Activated CD8-positive, alpha-beta memory T cell treated with anti-CD3 and anti-CD28 coated beads for 36 hours (primary cell): ENCODE results near the gene SLCO2A1. TPM values are rescaled to one million over a fixed set of nuclear protein-coding genes. Genes with fewer than 3 reads are reported as not detected.

Source experiments
- CTCF ChIA-PET: fragments of 350-600 bp; sonication (Branson Sonifier 250); formaldehyde crosslinking; loops from one replicate; lab custom pipeline; 2021; ENCODE audit warnings: antibody characterized with exemption; lab: Charles Lee
- POLR2A ChIA-PET: fragments of 350-600 bp; sonication (Branson Sonifier 250); formaldehyde crosslinking; loops from one replicate; lab custom pipeline; 2021; ENCODE audit warnings: antibody characterized with exemption; lab: Charles Lee
- total RNA-seq, 2 experiments: library from RNA; stranded (reverse); gene quantifications; one replicate each; pipeline ENCODE4 v1.2.3, GENCODE V29; 2021

Gene SLCO2A1
- total RNA-seq, 2 experiments from 2014 or later, result not detected

DNA sequence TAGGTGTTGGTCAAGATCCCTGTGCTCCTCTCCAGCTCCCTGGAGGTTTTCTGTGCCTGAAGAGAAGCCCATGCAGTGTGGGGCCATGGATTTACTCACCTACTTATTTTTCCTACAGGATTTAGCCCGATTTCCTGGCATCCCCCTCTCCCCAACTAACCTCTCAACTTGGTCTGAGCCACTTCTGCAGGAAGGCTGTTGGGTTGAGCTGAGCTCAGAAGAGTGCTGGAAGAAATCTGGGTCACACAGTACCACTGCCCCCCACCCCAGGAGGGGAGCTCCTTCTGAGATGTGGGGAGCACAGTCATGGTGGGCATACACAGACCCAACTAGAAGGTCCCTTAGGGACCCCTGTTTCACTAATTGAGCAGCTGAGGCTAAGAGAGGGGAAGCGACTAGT is 34.4 kb upstream of the SLCO2A1 start:
- ChIA-PET CTCF (no interaction called here), POLR2A (no interaction called here)

GRCh38 chr3:134061401-134061800 is 31.7 kb upstream of the SLCO2A1 start:
- CTCF ChIA-PET, result no interaction called here
- POLR2A ChIA-PET, result no interaction called here

DNA sequence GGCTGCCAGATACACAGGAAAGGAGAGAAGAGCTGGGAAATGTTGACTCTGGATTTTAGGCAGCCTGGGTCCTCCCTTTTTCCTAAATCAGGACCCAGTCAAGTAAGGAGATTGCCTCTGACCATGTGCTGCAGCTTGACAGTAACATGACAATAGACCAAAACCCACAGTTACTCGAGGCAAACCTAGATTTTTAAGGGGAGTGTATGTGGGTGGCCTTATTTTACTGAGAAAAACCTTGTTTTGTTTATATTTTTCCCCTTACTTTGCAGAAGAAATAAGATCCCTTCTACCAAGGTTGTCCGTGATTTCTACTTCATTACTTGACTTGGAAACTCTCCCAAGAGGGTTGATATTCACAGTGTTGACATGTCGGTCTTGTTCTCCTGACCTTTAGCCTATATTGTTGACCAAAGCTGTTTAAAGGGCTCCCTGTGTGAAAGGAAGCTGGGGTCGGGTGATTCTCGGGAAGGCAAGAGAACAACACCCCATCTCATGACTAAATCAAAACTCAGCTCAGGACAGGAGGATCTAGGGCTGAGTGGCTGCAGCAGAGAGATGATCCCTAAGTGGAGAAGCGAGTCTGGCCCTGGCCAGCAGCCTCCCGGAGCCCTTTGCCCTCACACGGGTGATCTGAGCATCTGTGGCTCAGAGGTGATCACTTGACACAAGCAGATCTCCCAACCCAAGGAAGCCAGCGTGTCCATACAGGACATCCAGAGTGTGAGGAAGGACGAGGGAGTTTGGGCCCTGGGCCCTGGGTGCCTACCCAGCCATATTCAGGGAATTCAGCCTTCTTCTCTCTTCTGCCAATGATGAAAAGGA is 31.0 kb upstream of the SLCO2A1 start:
- POLR2A ChIA-PET, result no interaction called here
- CTCF ChIA-PET, result no interaction called here

- ChIA-PET CTCF (no interaction called here), POLR2A (no interaction called here)
Measured at GRCh38 chr3:134059671-134060560, 30.2 kb upstream of the SLCO2A1 start.

GRCh38 chr3:134059035-134059601 is 29.4 kb upstream of the SLCO2A1 start:
- CTCF ChIA-PET, result no interaction called here

GRCh38 chr3:134057654-134058110 is 28.0 kb upstream of the SLCO2A1 start:
- CTCF ChIA-PET, result no interaction called here
- POLR2A ChIA-PET, result no interaction called here

More at GRCh38 chr3:134059035-134059601, 29.4 kb upstream of the SLCO2A1 start:
- POLR2A ChIA-PET, result no interaction called here

DNA sequence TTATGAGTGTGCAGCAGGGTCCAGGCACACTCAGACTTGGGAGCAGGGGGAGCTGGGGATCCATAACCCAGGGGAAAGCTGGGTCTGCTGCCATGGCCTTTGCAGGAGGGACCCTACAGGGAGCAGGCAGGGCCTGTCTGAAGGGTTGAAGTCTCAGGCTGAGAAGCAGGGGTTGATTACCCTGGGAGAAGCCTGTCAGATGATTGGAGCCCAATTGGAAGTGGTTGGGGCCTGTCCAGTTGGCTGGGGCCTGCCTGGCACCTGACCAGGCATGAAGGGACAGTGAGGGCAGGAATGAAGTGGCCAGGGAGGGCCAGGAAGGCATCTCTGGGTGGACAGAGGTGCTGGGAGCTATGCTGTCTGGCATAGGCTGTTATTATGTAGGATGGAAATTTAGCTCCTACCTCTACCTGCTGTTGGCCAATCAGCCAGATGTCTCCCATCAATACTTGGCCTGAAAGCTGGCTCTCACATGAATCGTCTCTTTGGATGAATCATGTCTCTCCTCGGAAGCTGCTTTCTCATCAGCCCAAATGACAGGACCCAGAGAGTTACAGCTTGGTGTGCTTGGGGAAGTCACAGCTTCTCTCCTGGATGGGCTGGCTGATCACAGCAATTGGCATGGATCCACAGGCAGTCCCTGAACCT is 27.4 kb upstream of the SLCO2A1 start:
- CTCF ChIA-PET, result no interaction called here
- POLR2A ChIA-PET, result no interaction called here

DNA sequence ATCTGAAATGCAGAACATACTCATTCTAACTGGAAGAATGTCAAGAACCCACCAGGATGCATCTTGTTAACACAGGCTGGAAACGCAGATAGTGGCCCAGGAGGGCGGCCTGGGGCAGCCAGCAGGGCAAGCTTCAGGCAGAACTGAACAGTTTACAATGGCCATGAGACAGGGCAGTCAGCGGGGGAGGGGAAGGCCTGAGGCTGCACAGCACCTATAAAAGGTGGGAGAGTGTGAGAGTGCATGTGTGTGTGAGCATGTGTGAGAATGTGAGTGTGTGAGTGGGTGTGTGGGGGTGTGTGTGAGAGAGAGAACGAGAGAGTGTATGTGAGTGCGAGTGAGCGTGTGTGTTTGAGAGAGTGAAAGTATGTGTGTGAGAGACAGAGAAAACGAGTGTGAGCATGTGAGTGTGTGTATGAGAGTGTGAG is 26.8 kb upstream of the SLCO2A1 start:
- CTCF ChIA-PET, result no interaction called here
- POLR2A ChIA-PET, result no interaction called here

- POLR2A ChIA-PET, result no interaction called here
- CTCF ChIA-PET, result no interaction called here
Measured at GRCh38 chr3:134055661-134056060, 25.9 kb upstream of the SLCO2A1 start.

DNA sequence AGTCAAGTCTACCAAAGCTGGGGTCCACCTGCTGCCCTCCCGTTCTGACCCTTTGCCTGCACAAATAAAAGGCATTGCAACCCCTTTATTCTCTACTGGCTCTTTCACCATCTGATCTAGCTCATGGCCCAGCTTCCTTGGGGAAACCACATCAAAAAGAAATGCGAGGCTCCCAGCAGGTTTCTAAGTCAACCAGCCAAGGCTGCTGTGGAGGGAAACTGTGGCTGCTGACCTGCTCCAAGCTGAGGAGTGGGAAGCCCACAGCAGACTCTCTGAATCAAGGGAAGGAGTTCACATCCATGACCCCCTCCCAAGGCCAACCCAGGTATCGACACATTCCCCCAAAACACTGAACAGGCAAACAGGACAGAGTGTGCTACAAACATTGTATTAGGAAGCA is 25.2 kb upstream of the SLCO2A1 start:
- POLR2A ChIA-PET, result no interaction called here
- CTCF ChIA-PET, result no interaction called here

DNA sequence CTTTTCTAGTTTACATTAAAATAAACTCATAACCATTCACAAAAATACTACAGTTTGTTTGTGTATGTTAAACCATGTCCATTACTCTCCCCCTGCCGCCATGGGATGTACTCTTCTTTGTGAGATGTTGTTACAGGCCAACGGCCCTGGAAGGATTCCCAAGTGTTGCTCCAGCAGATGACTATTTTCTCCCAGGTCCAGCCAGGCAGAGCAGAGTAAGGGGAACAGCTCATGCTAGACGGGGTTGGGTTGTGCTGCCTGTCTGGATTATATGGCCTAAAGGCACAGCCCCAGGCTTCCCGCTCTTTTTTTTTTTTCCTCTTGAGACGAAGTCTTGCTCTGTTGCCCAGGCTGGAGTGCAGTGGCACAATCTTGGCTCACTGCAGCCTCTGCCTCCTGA is 24.5 kb upstream of the SLCO2A1 start:
- ChIA-PET POLR2A (no interaction called here), CTCF (no interaction called here)

GRCh38 chr3:134052370-134052769 is 22.6 kb upstream of the SLCO2A1 start:
- ChIA-PET CTCF (no interaction called here), POLR2A (no interaction called here)

- POLR2A ChIA-PET, result no interaction called here
- CTCF ChIA-PET, result no interaction called here
Measured at GRCh38 chr3:134049676-134050075, 20.0 kb upstream of the SLCO2A1 start.

GRCh38 chr3:134048278-134048996 is 18.7 kb upstream of the SLCO2A1 start:
- ChIA-PET POLR2A (no interaction called here), CTCF (no interaction called here)

GRCh38 chr3:134044459-134044858 is 14.7 kb upstream of the SLCO2A1 start:
- POLR2A ChIA-PET, result no interaction called here
- CTCF ChIA-PET, result no interaction called here

DNA sequence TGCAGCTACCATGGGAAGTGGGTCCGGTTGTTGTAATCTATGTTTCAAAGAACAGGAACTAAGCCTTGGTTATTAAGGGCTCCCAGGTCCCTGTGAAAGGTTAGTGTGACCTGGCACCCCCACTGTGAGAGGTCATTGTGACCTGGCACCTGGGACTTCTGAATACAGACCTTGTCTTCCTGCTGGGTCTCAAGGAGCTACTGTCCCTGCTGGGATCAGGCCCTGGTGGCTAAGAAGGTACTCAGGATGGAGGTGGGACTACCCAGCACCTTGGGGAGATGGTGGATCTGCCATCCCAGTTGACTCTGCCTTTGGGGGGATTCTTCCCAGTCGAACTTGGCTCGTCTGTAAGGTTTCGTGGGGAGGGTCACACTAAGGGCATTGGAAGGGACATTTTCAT is 10.3 kb upstream of the SLCO2A1 start:
- ChIA-PET POLR2A (no interaction called here), CTCF (no interaction called here)

GRCh38 chr3:134039161-134039862 is 9.6 kb upstream of the SLCO2A1 start:
- CTCF ChIA-PET, result no interaction called here
- POLR2A ChIA-PET, result no interaction called here

DNA sequence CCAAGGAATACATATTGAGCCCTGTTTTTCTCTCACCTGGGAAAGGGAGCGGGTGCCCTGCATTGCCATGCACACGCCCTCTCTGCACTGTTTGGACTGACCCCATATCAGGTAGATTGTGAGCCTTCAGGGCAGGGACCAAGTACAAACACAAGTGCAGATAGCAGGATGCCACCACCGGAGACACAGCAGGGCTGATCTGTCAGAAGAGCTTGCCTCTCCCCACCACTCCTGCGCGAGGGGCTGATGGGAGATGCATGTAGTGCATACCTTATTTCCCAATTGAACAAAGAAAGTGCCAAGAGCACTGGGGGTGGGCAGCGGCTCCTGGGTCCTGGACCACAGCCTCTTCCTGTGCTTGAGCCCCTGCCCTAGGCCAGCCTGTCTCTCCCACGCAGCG is 9.0 kb upstream of the SLCO2A1 start:
- ChIA-PET CTCF (no interaction called here), POLR2A (no interaction called here)

DNA sequence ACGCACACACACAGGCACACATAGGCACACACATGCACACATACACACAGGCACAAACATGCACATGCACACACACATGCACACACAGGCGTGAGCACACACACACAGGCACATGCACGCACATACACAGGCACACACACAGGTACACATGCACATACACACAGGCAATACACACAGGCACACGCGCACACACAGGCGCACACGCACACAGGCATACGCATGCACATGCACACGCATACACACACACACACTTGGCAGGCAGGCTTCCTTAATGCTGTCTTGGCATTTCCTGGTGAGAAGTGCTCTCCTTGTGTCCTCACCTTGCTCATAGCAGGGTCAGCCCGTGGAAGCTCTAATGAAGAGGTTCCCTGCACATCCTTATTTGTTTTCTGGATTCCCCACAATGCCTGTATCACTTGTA is 8.4 kb upstream of the SLCO2A1 start:
- CTCF ChIA-PET, result no interaction called here
- POLR2A ChIA-PET, result no interaction called here
